Measurements from ENCODE around the gene CEP170.

- TF ChIP-seq IRF3 (IDR thresholded peaks at IDR 0.05) (no peak), MAX (IDR thresholded peaks at IDR 0.05; ENCODE audit: low read depth, low read length) (no peak), MTA2 (IDR thresholded peaks at IDR 0.05; ENCODE audit: low read depth) (no peak), CTCF (IDR thresholded peaks at IDR 0.05 in 2 of 3, conservative IDR thresholded peaks at IDR 0.05 in 1 of 3; ENCODE audit: control insufficient read depth in 2 of 3, extremely low read depth in 1 of 3, insufficient read depth in 1 of 3, low read depth in 3 of 3, low read length in 3 of 3) (no peak), EP300 (IDR thresholded peaks at IDR 0.05; ENCODE audit: borderline replicate concordance in 1 of 2, control insufficient read depth in 1 of 2, low read depth in 2 of 2, low read length in 2 of 2) (no peak), ZNF384 (IDR thresholded peaks at IDR 0.05; ENCODE audit: borderline replicate concordance, low read depth, low read length) (no peak), ATF2 (IDR thresholded peaks at IDR 0.05; ENCODE audit: low read length) (no peak), TAF1 (IDR thresholded peaks at IDR 0.05; ENCODE audit: borderline replicate concordance, low read depth, low read length) (no peak), CHD1 (IDR thresholded peaks at IDR 0.05; ENCODE audit: low read depth, low read length) (no peak), SMC3 (IDR thresholded peaks at IDR 0.05; ENCODE audit: borderline replicate concordance, low read length) (no peak), SIN3A (IDR thresholded peaks at IDR 0.05; ENCODE audit: low read depth, low read length) (no peak), RFX5 (IDR thresholded peaks at IDR 0.05; ENCODE audit: low read depth, low read length) (no peak), POLR2AphosphoS5 (IDR thresholded peaks at IDR 0.05; ENCODE audit: low read length) (no peak), SIX5 (IDR thresholded peaks at IDR 0.05; ENCODE audit: low read depth, low read length, severe bottlenecking) (no peak)
Measured at GRCh38 chr1:243270097-243270864, 15.2 kb upstream of the CEP170 start.
